GM19239 (cell line): ENCODE measurements around the gene MCCD1.

Experiments
- DNase-seq: peaks from one replicate; pipeline ENCODE4 v3.0.0; 2011; ENCODE audit warnings: low spot score; ENCODE audit not compliant: insufficient read length
- FAIRE-seq: peaks from 2 replicates; lab custom pipeline; 2011; peaks lifted over from hg19 to GRCh38; lab: Jason Lieb, UNC

The MCCD1 gene

DNA sequence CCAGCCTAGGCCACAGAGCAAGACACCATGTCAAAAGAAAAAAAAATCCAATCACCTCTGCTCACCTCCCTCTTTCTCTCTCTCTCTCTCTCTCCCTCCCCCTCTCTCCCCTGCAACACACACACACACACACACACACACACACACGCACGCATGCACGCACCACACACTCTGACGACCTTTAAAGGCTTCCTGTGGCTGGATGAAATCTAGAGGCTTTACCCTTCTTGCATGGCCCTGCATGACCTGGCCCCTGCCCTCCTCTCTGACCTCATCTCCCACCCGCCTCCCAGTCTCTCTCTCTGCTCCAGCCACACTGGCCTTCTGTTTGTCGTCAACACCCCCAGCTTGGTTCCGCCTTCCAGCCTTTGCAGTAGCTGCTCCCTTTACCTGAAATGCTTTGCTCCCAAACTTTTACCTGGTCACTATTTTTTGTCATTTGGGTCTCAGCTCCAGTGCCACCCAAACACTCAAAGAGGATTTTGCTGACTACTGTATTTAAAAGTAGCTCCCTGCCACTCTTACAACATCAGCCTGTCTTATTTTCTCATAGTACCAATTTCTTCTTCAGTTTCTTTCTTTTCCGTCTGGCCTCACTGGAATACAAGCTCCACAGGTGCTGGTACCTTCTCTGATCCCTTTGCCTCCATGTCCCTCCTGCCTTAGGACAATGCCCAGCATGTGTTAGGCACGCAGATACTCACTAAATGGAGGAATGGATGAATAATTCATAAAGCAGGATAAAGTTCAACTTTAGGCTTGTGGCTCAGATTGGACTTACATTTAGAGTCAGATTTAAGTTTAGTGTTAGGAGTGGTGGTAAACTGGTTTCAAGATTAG lies 39.0 kb downstream of the MCCD1 start:
- DNase-seq (no peak), FAIRE-seq (peak; percentile 84)

GRCh38 chr6:31568537-31568961 lies 39.8 kb downstream of the MCCD1 start:
- FAIRE-seq: peak; percentile 99
- no peak for DNase-seq

- FAIRE-seq: no peak
- DNase-seq: no peak
Measured at GRCh38 chr6:31569861-31570536, 41.2 kb downstream of the MCCD1 start.

DNA sequence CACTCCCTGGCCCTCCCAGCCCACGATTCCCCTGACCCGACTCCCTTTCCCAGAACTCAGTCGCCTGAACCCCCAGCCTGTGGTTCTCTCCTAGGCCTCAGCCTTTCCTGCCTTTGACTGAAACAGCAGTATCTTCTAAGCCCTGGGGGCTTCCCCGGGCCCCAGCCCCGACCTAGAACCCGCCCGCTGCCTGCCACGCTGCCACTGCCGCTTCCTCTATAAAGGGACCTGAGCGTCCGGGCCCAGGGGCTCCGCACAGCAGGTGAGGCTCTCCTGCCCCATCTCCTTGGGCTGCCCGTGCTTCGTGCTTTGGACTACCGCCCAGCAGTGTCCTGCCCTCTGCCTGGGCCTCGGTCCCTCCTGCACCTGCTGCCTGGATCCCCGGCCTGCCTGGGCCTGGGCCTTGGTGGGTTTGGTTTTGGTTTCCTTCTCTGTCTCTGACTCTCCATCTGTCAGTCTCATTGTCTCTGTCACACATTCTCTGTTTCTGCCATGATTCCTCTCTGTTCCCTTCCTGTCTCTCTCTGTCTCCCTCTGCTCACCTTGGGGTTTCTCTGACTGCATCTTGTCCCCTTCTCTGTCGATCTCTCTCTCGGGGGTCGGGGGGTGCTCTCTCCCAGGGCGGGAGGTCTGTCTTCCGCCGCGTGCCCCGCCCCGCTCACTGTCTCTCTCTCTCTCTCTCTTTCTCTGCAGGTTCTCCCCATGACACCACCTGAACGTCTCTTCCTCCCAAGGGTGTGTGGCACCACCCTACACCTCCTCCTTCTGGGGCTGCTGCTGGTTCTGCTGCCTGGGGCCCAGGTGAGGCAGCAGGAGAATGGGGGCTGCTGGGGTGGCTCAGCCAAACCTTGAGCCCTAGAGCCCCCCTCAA lies 43.5 kb downstream of the MCCD1 start, which contains the start of gene LTA:
Gene LTA (plus strand): TSS at position 249 of the 871 bp plus-strand sequence. CDS start 454 bp downstream, at position 703.
- FAIRE-seq (peak; percentile 99), DNase-seq (no peak)

DNA sequence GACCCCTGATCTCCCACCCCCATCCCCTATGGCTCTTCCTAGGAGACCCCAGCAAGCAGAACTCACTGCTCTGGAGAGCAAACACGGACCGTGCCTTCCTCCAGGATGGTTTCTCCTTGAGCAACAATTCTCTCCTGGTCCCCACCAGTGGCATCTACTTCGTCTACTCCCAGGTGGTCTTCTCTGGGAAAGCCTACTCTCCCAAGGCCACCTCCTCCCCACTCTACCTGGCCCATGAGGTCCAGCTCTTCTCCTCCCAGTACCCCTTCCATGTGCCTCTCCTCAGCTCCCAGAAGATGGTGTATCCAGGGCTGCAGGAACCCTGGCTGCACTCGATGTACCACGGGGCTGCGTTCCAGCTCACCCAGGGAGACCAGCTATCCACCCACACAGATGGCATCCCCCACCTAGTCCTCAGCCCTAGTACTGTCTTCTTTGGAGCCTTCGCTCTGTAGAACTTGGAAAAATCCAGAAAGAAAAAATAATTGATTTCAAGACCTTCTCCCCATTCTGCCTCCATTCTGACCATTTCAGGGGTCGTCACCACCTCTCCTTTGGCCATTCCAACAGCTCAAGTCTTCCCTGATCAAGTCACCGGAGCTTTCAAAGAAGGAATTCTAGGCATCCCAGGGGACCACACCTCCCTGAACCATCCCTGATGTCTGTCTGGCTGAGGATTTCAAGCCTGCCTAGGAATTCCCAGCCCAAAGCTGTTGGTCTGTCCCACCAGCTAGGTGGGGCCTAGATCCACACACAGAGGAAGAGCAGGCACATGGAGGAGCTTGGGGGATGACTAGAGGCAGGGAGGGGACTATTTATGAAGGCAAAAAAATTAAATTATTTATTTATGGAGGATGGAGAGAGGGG lies 44.7 kb downstream of the MCCD1 start:
- DNase-seq (no peak), FAIRE-seq (no peak)

DNA sequence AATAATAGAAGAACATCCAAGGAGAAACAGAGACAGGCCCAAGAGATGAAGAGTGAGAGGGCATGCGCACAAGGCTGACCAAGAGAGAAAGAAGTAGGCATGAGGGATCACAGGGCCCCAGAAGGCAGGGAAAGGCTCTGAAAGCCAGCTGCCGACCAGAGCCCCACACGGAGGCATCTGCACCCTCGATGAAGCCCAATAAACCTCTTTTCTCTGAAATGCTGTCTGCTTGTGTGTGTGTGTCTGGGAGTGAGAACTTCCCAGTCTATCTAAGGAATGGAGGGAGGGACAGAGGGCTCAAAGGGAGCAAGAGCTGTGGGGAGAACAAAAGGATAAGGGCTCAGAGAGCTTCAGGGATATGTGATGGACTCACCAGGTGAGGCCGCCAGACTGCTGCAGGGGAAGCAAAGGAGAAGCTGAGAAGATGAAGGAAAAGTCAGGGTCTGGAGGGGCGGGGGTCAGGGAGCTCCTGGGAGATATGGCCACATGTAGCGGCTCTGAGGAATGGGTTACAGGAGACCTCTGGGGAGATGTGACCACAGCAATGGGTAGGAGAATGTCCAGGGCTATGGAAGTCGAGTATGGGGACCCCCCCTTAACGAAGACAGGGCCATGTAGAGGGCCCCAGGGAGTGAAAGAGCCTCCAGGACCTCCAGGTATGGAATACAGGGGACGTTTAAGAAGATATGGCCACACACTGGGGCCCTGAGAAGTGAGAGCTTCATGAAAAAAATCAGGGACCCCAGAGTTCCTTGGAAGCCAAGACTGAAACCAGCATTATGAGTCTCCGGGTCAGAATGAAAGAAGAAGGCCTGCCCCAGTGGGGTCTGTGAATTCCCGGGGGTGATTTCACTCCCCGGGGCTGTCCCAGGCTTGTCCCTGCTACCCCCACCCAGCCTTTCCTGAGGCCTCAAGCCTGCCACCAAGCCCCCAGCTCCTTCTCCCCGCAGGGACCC lies 45.6 kb downstream of the MCCD1 start:
- DNase-seq: no peak
- peak; percentile 18 for FAIRE-seq

- FAIRE-seq: peak; percentile 94
Measured at GRCh38 chr6:31575335-31575901, 46.7 kb downstream of the MCCD1 start, which contains the start of gene TNF. Gene TNF, plus strand, starts transcription at chr6:31575565. Its CDS starts 177 bp downstream, at chr6:31575742.

GRCh38 chr6:31575952-31576685 lies 47.4 kb downstream of the MCCD1 start:
- FAIRE-seq (peak; percentile 68), DNase-seq (no peak)

More at GRCh38 chr6:31575335-31575901, 46.7 kb downstream of the MCCD1 start, which contains the start of gene TNF:
- DNase-seq: no peak

DNA sequence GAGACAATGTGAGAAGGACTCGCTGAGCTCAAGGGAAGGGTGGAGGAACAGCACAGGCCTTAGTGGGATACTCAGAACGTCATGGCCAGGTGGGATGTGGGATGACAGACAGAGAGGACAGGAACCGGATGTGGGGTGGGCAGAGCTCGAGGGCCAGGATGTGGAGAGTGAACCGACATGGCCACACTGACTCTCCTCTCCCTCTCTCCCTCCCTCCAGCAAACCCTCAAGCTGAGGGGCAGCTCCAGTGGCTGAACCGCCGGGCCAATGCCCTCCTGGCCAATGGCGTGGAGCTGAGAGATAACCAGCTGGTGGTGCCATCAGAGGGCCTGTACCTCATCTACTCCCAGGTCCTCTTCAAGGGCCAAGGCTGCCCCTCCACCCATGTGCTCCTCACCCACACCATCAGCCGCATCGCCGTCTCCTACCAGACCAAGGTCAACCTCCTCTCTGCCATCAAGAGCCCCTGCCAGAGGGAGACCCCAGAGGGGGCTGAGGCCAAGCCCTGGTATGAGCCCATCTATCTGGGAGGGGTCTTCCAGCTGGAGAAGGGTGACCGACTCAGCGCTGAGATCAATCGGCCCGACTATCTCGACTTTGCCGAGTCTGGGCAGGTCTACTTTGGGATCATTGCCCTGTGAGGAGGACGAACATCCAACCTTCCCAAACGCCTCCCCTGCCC lies 48.3 kb downstream of the MCCD1 start:
- FAIRE-seq (peak; percentile 89), DNase-seq (no peak)

GRCh38 chr6:31577579-31577966 lies 48.8 kb downstream of the MCCD1 start:
- FAIRE-seq: no peak

GRCh38 chr6:31578184-31579118 lies 49.7 kb downstream of the MCCD1 start:
- DNase-seq (no peak), FAIRE-seq (no peak)

More at GRCh38 chr6:31577579-31577966, 48.8 kb downstream of the MCCD1 start:
- no peak for DNase-seq

GRCh38 chr6:31579119-31579505 lies 50.4 kb downstream of the MCCD1 start:
- FAIRE-seq (no peak), DNase-seq (no peak)
